Neural cell (in vitro differentiated cells): Measurements from ENCODE around the gene FLT1.

Experiments
- EP300 ChIP-seq: fragments of 450-650 bp; conservative IDR thresholded peaks from 2 replicates; pipeline ENCODE4 v1.6.1; 2014; ENCODE audit warnings: antibody characterized with exemption, mild to moderate bottlenecking, moderate library complexity; ENCODE audit not compliant: poor library complexity, severe bottlenecking
- TF ChIP-seq, protein P1 (sequence below): fragments of 450-650 bp; IDR thresholded peaks from 2 replicates; pipeline ENCODE4 v1.5.1; 2014; ENCODE audit warnings: antibody characterized with exemption, mild to moderate bottlenecking, moderate library complexity; ENCODE audit not compliant: poor library complexity, severe bottlenecking
- TF ChIP-seq, protein P2 (sequence below): IDR thresholded peaks from 2 replicates; pipeline ENCODE4 v1.6.1; 2012; ENCODE audit warnings: borderline replicate concordance

DNA sequence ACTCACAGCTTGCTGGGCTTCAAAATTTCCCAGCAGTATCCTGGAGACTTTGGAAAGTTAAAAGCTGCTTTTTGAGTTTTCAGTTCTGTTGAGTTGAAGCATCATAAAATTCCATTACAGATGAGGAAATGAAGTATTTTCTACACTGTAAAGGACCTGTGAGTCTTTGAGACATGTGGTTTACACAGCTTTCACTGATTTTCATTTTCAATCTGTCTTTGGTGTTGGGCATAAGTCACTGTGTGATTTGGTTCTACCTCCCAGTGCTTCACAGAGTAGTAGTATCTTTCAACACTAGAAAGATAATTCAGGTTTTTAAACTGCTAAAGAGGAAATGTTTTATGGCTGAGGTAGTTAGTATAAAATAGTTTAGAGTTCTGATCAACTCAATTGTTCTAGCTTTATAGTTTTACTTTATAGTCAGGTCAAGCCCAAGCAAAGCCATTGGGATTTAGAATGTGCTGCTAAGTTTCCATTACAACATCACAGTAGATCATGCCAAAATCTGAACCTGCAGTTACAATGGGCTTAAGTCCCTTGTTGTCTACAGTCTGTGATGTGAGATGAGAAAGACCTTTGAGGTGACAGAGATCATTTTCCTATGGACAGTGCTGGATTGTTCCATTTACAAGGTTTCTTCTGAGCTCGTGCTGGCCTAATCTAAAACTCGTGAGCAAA lies 161.6 kb downstream of the FLT1 start:
- TF ChIP-seq, protein P1, sequence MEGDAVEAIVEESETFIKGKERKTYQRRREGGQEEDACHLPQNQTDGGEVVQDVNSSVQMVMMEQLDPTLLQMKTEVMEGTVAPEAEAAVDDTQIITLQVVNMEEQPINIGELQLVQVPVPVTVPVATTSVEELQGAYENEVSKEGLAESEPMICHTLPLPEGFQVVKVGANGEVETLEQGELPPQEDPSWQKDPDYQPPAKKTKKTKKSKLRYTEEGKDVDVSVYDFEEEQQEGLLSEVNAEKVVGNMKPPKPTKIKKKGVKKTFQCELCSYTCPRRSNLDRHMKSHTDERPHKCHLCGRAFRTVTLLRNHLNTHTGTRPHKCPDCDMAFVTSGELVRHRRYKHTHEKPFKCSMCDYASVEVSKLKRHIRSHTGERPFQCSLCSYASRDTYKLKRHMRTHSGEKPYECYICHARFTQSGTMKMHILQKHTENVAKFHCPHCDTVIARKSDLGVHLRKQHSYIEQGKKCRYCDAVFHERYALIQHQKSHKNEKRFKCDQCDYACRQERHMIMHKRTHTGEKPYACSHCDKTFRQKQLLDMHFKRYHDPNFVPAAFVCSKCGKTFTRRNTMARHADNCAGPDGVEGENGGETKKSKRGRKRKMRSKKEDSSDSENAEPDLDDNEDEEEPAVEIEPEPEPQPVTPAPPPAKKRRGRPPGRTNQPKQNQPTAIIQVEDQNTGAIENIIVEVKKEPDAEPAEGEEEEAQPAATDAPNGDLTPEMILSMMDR, result no peak
- TF ChIP-seq, protein P2, sequence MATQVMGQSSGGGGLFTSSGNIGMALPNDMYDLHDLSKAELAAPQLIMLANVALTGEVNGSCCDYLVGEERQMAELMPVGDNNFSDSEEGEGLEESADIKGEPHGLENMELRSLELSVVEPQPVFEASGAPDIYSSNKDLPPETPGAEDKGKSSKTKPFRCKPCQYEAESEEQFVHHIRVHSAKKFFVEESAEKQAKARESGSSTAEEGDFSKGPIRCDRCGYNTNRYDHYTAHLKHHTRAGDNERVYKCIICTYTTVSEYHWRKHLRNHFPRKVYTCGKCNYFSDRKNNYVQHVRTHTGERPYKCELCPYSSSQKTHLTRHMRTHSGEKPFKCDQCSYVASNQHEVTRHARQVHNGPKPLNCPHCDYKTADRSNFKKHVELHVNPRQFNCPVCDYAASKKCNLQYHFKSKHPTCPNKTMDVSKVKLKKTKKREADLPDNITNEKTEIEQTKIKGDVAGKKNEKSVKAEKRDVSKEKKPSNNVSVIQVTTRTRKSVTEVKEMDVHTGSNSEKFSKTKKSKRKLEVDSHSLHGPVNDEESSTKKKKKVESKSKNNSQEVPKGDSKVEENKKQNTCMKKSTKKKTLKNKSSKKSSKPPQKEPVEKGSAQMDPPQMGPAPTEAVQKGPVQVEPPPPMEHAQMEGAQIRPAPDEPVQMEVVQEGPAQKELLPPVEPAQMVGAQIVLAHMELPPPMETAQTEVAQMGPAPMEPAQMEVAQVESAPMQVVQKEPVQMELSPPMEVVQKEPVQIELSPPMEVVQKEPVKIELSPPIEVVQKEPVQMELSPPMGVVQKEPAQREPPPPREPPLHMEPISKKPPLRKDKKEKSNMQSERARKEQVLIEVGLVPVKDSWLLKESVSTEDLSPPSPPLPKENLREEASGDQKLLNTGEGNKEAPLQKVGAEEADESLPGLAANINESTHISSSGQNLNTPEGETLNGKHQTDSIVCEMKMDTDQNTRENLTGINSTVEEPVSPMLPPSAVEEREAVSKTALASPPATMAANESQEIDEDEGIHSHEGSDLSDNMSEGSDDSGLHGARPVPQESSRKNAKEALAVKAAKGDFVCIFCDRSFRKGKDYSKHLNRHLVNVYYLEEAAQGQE, result no peak
- TF ChIP-seq EP300, result no peak
